SKM-1 (cell line): ENCODE measurements around the gene ARID3A.

Source experiments
- DNase-seq: peaks from one replicate; lab custom pipeline; 2025; ENCODE audit not compliant: unreplicated experiment; lab: John Stamatoyannopoulos, UW

ARID3A gene

DNA sequence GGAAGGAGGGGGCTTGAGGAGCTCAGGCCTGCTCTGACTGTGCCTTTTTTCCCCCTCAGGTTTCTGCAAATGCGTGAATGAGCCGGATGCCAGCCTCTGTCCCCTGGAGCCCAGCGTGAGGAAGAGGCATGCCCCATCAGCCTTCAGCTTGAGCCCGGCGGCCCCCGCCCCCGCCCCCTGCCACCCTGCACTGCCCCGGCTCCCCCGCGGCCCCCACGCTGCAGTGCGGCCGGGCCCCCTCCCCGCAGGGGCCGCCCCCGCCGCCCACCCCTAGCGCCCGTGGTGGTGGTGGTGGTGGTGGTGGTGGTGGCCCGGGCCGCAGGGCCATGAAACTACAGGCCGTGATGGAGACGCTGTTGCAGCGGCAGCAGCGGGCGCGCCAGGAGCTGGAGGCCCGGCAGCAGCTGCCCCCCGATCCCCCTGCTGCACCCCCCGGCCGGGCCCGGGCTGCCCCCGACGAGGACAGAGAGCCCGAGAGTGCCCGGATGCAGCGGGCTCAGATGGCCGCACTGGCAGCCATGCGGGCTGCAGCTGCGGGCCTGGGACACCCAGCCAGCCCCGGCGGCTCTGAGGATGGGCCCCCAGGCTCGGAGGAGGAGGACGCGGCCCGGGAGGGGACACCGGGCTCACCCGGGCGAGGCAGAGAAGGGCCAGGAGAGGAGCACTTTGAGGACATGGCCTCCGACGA lies 3.5 kb downstream of the ARID3A start:
- DNase-seq: no peak

DNA sequence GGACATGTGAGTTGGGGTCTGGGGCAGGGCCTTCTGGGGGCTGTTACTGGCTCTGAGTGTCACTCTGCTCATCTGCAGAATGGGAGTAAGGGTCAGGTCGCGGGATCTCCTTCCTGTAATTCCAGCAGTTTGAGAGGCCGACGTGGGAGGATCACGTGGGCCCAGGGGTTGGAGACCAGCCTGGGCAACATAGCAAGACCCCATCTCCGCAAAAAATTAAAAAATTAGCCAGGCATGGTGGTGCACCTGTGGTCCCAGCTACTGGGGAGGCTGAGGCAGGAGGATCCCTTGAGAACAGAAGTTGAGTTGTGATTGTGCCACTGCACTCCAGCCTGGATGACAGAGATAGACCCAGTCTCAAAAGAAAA lies 4.0 kb downstream of the ARID3A start:
- DNase-seq: no peak

- no peak for DNase-seq
Observed at GRCh38 chr19:931860-932647, 6.2 kb downstream of the ARID3A start.

- DNase-seq: no peak
Observed at GRCh38 chr19:932648-933552, 7.1 kb downstream of the ARID3A start.

- DNase-seq: no peak
Observed at GRCh38 chr19:933553-933882, 7.7 kb downstream of the ARID3A start.

DNA sequence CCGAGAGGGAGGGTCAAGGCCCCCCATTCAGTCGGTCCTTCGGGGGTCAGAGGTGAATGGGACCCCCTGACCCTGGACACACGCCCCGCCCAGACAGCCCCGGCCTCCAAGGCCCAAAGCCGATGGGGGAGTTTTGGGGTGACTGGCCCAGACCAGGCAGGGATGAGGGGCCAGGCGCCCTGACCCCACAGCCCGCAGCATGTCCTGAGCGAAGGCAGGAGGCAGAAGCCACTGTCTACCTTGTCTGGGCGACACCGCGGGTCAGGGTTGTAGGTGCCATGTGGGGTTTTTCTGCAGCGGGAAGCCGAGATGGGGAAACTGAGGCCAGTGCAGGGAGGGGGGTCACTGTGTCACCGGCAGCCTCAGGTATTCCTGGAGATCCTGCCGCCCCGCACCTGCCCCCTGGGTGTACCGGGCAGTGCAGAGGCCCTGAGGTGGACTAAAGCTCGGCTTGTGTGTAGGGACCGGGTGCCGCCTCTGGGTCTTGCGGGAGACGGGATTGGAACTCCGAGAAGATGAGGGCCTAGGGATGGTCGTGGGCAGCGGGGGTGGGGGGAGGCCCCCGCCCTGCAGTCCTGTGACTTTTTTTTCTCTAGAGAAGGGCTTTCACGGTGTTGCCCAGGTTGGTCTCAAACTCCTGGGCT lies 8.5 kb downstream of the ARID3A start:
- DNase-seq: no peak

- DNase-seq: no peak
Observed at GRCh38 chr19:934865-935479, 9.1 kb downstream of the ARID3A start.

GRCh38 chr19:936175-936546 lies 10.3 kb downstream of the ARID3A start:
- no peak for DNase-seq

- no peak for DNase-seq
Observed at GRCh38 chr19:937259-937694, 11.4 kb downstream of the ARID3A start.

- no peak for DNase-seq
Observed at GRCh38 chr19:938233-938923, 12.5 kb downstream of the ARID3A start.

- no peak for DNase-seq
Observed at GRCh38 chr19:939439-939838, 13.6 kb downstream of the ARID3A start.

GRCh38 chr19:939922-940321 lies 14.1 kb downstream of the ARID3A start:
- DNase-seq: no peak

DNA sequence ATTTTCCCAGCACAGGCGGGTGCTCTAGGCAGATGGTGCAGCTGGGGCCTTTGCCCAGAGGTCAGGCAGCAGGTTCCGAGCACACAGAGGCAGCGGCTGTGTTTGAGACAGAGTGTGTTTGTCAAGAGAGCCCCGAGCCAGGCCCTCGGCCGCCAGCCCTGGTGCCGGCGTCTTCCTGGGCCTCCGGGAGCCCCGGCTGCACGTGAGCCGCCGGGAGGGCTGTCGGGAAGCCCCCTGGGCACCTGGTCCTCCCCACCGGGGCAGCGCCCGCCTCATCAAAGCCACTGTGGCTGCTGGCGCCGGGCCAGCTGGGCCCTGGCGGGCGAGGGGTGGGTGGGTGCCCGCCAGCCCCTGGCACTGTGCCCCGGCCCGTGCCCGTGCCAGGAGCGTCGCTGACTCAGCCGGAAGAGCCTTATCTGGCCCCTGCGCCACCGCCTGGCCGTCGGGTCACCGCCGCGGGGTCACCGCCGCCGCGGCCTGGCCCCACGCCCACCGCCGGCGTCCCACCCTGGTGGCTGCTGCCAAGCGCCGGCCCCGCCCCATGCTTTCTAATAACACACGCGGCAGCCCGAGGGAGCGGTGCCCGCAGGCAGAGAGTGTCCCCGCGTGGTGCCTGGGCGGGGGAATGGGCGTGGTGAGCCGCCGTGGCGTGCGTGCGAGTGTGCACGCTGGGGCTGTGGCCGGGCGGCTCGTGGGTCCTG lies 14.9 kb downstream of the ARID3A start:
- no peak for DNase-seq

GRCh38 chr19:941292-942132 lies 15.7 kb downstream of the ARID3A start:
- no peak for DNase-seq

DNA sequence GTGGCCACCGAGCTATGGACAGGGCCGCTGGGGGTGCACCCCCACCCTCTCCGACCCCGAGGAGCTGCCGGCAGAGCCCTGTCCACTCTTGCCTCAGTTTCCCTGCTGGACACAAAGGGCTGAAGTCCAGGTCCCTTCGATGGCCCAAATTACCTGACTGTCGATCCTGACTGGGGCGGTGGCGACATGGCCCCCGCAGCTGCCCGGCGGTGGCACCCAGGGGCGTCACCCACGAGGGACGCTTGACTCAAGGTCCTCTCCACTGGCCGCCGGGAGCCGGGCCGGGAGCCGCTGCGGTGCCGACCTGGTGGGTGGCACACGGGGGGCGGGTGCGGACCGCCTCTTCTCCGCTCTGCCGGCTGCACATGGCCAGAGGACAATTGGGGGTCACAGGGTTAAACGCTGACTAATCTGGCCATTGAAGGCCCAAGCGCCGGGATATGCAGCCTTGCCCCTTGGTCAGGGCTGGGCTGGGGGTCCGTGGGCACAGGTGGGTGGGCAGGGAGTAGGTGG lies 16.4 kb downstream of the ARID3A start:
- DNase-seq: no peak

- no peak for DNase-seq
Observed at GRCh38 chr19:943551-944170, 17.8 kb downstream of the ARID3A start.

GRCh38 chr19:944171-944567 lies 18.3 kb downstream of the ARID3A start:
- DNase-seq: no peak

DNA sequence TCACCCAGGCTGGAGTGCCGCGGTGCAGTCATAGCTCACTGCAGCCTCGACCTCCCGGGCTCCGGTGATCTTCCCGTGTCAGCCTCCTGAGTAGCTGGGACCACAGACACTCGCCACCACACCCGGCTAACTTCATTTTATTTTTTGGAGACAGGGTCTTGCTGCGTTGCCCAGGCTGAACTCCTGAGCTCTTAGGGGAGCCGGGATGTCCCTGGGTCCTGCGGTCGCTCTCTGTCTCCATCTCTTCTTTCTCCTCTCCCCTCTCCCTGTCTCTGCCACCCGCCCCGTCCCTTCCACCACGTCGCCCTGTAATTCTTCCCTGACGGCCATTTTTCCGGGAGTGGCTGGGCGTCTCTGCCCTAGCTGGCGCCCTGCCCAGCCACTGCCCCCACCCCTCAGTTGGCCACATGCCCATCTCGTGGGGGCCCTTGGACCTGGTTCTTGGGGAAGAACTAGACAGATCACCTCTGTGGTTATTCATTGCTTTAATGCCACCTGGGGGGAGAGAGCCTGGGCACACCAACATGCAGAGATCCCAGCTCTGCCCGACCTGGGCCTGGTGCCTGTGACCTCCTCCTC lies 18.9 kb downstream of the ARID3A start:
- no peak for DNase-seq
